Midbrain (tissue), 1 donor: ENCODE measurements around the gene SLC66A3.

Experiments
- DNase-seq: peaks from one replicate; lab custom pipeline; 2025; lab: John Stamatoyannopoulos, UW

The SLC66A3 gene

DNA sequence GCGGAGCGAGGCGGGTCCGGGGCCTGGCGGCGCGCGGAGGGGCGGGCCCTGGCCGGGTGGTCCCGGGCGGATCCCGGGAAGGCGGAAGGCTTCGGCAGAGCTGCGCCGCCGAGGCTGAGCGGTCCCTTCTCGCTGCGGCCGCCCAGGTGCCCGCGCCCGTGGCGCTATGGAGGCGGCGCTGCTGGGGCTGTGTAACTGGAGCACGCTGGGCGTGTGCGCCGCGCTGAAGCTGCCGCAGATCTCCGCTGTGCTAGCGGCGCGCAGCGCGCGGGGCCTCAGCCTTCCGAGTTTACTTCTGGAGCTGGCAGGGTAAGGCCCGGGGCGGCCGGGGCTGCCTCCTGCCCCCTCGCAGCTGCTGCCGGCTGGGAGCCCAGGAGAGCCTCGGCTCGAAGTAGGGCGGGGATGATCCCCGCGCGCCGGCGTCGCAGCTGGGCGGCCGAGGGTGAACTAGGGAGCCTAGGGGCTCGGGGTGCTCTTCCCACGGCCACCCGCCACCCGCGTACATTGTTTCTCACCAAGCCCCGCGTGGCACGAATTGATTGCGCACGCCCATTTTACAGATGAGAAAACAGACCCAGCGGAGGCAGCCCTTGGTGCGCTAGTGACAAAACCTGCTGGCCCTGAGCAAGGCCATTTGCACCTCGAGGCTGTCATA, at the start of gene SLC66A3:
Gene SLC66A3 (plus strand): TSS at position 87 of the 655 bp plus-strand sequence. CDS start 80 bp downstream, at position 167.
- DNase-seq: peak; percentile 89

DNA sequence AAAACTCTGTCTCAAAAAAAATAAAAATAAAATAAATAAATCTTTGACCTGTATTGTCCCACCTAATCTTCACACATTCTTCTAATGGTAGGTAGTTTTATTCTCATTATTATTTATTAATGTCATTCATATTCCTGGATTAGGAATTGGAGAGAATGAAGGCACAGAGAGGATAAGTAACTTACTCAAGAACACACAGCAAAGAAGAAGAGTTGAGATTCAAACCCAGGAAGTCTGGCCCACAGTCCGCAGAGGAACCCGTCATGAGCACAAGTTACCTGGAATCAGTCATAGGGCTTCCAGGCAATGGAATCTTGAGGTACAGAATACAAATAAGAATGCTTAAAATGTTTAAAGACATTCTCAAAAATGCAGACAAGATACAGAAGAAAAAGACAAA, 46.3 kb upstream of the SLC66A3 start:
- DNase-seq: no peak

DNA sequence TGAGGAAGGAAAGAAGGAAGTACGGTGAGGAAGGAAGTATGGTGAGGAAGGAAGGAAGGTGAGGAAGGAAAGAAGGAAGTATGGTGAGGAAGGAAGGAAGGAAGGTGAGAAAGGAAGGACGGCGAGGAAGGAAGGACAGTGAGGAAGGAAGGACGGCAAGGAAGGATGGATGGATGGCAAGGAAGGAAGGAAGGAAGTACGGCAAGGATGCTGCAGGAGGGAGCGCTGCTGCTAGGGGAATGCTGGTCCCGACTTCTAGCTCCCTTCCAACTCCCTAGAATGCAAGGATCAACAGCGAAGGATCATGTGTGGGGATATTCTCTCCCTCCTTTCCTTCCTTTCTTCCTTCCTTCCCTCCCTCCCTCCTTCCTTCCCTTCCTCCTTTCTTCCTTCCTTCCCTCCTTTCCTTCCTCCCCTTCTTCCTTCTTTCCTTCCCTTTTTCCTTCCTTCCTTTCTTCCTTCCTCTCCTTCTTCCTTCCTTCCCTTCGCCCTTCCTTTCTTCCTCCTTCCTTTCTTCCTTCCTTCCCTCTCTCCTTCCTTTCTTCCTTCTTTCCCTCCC, 42.3 kb upstream of the SLC66A3 start:
- no peak for DNase-seq

DNA sequence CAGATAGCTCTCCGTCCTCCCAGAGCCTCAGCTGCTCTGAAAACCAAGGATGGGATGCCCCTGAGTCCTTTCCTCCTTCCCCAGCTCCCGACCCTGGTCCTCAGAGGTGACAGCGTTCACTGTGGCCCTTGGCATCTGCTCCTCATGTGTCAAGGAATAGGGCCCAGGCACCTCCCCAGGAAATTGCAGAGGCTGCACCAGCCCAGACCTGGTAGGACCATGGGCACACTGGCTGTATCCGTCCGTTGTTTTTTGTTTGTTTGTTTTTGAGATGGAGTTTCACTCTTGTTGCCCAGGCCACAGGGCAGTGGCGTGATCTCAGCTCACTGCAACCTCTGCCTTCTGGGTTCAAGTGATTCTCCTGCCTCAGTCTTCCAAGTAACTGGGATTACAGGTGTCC, 37.5 kb upstream of the SLC66A3 start:
- DNase-seq: no peak

DNA sequence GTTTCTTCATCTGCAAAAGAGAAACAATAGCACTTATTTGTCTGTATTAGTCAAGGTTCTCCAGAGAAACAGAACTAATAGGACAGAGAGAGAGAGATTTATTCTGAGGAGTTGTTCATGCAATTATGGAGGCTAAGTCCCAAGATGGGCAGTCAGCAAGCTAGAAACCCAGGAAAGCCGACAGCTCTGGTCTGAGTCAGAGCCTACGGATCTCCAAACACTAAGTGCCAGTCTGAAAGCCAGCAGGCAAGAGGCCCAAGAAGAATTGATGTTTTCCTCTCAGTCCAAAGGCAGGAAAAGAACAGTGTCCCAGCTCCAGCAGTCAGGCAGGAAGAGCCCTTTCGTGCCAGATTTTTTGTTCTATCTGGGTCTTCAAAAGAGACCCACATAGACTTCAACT, 36.5 kb upstream of the SLC66A3 start:
- DNase-seq: no peak

DNA sequence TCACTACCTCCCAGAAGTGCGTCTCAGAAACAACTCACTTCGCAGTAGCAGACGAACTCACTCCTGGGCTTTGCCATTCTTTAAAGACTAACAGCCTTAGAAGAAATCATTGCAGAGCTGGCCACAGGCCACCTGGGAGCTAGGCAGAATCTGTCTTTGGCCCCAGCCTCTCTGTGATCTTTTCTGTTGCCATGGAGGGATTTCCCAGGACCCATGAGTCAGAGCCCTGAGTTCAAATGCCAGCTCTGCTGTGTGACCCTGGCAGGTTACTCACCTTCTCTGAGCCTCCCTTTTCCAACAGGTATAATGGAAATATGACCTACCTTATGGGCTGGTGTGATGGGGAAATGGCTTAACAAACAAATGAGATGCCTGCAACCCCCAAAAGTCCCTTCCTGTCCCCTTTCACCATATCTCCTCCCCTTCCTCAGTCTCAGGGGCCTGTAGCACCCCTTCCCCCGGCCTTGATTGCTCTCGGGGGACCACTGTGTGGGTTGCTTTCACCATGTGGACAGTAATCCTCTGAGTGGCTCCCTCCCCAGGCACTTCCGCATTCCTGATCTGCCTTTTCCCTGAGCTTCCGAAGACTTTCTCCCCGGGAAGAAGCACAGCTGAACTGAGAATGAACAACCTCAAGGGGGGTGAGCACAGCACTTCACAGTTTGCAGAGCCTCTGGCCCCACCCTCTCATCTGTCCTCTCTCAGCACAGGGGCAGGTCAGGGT, 34.0 kb upstream of the SLC66A3 start:
- DNase-seq: no peak

DNA sequence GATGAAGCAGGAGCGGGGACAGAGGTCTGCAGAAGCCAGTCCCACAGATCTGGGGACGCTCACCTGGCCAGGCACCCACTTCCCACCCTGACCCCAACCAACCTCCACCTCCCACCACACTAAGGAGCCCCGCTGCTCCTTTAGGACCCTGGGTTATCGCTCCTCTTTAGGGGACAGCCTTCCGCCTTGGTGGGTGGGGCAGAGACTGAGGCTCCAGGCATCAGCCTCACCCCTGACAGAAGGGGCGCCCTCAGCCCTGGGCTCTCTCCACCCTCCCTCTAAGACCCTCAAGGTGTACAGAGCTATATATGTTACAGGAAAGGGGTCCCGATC, 33.5 kb upstream of the SLC66A3 start:
- no peak for DNase-seq

DNA sequence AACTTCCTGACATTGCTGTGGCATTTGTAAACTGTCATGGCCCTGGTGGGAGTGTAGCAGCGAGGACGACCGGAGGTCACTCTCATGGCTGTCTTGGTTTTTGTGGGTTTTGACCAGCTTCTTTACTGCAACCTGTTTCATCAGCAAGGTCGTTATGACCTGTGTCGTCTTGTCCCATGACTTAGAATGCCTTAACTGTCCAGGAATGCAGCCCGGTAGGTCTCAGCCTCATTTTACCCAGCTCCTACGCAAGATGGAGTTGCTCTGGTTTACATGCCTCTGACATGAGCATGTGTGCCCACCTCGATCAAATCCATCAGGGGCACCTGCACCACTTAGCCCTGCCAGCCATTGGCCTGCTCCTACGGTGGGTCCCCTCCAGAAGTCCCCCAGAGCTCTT, 32.9 kb upstream of the SLC66A3 start:
- no peak for DNase-seq

DNA sequence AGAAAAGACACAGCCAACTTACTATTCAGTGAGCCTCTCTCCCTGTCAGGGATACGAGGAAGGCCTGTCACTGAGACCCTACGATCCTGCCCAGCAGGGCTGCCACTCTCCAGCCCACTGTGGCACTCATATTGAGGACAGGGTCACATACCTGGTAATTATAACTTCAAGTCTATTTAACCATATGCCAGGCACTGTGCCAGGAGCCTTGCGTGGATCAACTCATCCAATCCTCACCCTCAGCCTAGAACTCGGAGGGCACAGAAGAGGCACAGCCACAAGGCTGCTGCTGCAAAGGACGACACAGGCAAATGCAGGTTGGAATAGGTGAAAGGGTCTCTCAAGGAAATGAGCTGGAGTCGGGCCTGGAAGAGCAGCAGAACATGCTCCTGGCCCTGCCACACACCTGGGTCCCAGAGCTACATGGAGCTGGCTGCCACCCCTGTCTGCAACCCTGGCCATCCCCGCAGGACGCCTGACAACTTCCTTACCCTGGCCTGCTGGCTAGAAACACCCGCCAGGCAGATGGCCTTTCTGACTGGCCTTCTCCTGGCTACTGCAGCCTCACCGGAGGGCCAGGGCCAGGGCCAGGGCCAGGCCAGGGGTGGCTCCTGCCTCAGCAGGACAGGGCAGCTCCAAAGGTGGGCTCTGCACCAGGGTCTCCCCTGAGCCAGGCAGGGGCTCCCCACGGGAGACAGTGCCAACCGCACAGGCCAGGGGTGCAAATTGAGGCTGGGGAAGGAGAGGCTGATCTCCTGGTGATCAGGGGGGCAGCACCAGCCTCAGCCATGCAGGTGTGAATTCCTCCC, 32.1 kb upstream of the SLC66A3 start:
- DNase-seq: no peak

DNA sequence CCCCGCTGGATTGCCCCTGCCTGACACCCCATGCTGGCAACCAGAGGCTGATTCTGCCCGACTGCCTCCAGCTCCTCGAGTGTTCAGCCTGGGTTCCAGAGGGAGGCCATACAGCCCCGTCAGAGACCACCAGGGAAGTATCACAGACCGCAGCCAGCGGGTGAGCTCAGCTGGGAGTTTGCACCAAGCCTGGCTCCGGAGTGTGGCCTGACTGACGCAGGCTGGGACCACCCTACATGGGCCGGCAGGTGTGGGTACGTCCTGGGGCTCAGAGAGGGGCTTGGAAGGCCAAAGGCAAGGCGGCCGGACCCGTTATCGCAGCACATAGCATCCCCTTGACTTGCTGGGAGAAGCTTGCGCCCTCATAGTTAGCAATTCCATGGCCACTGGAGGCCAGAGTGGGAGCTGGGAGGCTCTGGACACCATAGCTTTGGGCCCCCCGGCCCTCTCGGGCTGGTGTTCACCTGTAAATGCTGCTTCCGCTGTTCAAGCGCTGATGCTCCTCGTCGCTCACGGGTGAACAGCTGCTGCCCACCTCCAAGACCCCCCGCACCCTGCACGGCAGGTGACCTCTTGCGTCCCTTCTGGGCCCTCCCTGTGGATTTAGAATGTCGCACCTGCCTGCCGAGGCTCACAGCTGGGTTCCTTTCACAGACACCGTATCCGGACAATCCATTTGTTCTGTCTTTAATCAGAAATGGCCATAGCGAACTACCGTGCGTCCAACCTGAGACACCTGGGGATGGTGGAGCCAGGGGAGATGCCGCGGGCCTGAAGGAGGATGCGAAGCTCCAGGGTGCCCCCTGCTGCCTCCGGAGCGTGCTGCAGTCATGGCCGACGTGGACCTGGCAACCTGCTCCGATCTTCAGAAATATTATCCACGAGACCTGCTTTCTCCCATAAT, 31.2 kb upstream of the SLC66A3 start:
- DNase-seq: peak; percentile 50

DNA sequence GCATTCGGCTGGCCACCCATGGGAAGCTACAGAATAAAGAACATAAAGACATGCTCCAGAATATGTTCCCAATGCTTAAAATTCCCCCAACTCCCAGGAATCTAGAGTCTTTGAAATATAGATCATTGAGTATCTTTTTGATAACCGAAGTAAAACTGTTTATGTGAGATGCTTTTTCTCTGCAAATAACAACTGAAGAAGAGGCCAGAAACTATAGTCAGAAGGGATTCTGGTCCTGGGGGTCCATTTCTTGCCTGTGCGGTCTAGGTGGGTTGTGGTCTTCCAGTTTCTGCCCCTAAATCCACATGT, 30.6 kb upstream of the SLC66A3 start:
- DNase-seq: no peak

DNA sequence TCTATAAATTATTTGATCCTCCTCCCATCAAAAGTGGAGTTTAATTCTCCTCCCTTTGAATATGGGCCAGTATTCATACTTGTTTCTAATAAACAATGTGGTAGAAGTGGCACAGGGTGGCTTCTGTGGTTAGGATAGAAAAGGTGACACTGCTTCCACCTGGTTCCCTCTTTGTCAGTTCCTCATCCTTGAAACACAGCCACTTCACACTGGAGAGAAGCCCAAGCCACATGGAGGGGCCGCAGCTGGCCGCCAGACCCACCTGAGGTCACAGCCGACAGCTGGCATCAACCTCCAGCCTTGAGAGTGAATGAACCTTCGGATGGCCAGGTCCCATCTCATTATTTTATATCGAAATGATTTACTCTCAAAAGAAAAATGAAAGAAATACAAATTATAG, 27.5 kb upstream of the SLC66A3 start:
- no peak for DNase-seq

DNA sequence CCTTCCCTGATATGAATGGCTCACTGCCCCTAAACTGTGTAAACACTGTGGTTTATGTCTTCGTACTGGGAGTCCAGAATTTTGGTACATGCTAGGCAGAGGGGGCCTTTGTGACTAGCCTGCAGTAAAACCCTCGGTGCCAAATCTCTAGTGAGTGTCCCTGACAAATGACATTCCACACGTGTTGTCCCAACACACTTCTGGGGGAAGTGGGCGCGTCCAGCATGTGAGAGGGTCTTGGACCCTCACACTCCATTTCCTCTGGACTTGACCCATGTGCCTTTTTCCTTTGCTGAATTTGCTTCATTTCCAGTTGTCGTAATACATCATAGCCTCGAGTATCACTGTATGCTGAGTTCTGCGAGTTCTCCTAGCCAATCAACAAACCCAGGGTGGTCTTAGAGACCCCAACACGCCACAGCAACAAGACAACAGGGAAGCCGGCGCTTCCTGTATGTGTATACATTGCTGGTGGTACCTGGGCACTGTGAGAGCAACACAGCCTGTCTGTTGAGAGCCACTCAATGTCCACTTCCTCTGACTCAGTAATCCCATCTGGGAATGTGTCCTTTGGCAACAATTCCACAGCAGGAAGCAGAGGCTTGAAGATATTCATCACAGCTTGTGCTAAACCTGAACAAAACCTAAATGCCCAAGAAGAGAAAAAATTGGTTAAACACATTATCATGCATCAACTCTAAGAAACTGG, 26.9 kb upstream of the SLC66A3 start:
- no peak for DNase-seq

DNA sequence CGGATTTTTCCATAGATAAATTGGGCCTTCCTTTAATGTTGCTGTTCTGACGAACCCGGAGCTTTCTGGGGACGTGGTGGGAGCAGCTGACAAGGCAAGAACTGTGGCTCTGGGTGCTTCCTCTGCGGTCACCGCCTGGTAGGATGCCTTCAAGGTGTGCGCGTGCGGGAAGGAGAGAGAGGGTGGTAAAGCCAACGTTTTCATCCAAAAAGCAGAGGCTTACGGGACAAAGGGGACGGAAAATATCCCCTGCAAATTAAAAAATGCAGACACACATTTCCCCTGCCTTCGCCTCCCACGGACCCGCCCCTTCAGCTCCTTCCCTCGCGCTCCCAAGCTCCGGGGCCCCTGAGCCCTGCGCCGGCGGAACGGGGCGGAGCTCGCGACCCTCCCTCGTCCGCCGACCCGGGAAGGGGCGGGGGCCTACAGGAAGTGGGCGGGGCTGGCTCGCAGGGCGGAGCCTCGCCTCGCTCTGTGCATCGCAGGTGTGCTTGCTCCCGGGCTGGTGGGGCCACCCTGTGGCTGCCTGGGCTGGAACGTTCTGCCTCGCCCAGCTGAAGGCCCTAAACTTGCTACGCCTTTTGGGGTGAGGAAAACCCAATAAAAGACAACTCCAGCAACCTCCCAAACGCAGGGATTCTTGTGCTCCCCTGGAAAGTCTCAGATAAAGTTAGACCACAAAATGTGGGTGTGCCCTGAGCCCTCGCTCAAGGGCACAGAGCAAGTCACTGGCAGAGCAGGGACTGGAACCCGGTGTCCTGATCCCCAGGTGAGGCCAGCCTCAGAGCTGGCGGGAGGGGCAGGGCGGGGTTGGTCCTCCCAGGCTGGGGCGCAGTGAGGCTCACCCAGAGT, 25.4 kb upstream of the SLC66A3 start:
- no peak for DNase-seq

DNA sequence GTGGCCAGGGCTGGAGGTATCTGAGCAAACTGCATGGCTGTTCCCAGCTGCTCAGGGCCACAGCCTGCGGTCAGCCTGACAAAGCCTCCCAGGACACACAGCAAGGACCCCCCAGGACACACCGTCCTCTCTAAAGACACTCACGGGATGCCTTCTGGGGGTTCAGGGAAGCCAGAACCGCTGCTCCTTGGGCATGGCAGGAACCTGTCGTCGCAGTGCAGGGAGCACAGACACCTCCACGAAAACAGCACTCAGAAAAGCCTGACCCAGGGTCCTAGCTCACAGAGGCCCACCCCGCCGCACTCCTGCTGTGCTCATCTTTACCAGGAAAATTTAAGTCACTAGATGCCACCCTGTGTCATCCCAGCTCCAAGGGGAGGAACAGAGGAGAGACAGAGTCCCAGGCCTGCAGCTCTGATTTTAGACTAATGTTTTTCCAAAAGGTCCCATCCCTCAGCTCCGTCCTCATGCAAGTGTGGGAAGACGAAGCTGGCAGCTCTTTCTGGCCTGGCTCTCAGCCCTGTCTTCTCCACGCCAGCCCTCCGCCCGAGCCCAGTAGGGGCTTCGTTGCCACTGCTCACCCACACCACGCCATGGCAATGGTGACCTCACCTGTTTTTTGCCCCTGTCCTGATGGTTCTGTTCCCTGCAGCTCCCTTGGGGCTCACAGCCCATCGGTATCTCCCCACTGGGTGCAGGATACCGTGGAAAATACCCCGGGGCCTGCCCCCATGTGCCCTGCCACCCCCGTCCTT, 23.9 kb upstream of the SLC66A3 start:
- DNase-seq: no peak

DNA sequence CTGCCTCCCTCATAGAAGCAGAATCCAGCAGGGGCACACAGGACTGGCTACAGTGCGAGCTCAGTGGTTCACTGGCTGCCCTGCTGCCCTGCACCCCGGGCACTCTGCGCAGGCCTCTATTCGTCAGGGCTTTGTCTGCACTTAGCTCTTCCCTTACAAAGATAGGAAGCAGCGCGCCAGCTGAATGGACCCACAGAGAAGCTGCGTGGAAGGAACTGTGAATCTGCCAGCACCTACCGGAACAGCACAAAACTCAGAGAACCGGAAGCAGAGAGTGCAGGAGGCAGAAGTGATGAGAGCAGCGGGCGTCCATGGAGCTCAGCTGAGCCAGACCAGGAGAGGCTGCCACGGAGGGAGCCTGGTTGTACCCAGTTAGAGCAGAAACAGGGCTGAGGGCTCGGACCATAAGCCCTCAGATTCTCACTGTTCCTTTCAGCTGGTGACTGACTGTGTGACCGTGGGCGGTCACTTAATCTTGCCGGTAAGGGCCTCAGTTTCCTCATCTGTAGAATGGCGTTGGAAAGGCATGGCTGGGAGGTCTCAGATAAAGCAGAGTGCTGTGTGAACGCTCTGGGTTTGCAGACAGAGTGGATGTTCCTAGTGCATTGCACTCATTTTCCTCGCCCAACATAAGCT, 23.1 kb upstream of the SLC66A3 start:
- DNase-seq: no peak

DNA sequence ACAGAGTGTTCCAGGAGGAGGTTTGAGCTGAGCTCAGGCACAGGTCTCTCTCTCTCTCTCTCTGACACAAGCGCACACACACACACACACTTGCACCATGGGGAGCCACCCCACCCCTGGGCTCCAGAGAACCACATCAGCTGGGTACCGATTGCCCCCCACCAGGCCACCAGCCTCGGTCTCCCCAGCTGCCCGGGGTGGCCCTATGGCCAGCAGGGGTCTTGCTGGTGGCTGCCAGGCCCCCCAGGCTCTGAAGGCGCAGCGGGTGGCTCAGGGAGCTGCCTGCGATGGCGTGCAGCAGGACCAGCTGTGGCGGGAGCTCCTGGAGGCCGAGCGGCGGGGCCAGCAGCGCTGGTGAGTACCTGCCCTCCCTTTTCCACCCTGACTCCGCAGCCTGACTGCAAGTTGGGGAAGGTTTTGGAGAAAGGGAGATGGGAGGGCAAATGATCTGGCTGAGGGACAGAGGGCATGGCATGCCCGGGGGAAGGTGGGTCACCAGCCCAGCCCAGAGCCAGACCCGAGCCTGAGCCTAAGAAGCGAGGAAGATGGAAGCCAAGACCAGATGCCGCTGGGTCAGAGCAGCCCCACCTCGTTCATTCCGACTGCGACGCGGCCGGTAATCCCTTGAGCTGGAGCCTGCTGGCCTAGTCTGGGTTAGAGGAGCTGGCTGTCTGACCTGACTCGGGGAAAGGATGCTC, 21.9 kb upstream of the SLC66A3 start:
- no peak for DNase-seq

DNA sequence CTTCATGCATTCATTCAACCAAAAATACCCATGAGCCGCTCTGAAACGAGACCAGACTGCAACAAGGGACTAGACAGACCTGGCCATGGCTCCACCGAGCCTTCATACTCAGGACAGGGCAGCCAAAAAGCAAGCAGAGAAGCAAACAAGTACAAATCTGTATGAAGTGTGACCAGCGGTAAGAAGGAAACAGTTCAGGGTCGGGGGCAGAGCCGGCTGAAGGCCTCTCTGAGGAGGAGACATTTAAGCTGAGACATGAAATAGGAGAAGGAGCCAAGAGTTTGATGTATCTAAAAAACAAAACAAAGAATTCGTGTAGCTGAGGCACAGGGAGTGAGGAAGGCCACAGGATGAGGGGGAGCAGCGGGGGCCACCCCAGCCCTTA, 21.3 kb upstream of the SLC66A3 start:
- DNase-seq: no peak

DNA sequence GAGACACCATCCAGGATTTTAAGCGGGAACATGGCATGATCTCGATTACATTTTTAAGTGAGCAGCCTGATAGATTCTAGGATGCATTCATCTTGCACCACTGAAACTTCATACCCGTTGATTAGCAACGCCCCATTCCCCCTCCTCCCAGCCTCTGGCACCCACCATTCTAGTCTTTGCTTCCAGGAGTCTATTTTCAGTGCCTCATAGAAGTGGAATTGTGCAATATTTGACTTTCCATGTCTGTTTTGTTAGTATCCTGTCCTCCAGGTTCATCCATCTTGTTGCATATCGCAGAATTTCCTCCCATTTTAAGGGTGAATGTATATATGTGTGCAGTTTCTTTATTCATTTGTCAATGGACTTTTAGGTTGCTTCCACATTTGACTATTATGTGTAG, 20.9 kb upstream of the SLC66A3 start:
- DNase-seq: no peak
